Mesothelial cell of epicardium (in vitro differentiated cells): ENCODE data around the gene TUBAL3. TPM values are rescaled to one million over a fixed set of nuclear protein-coding genes. Genes with fewer than 3 reads are reported as not detected.

Experiments used
- DNase-seq, 2 experiments: peaks; one replicate each; pipeline ENCODE4 v3.0.0; 2021; ENCODE audit warnings: low spot score in 2 of 2; ENCODE audit not compliant: unreplicated experiment in 2 of 2
- H3K27ac Mint-ChIP-seq: 2 replicates; pipeline ENCODE4 v1.8.0; 2021; ENCODE audit warnings: mixed read lengths
- H3K27me3 Mint-ChIP-seq: 2 replicates; pipeline ENCODE4 v1.8.0; 2021; ENCODE audit warnings: low read depth, mixed read lengths
- H3K36me3 Mint-ChIP-seq: 2 replicates; pipeline ENCODE4 v1.8.0; 2021; ENCODE audit warnings: mixed read lengths
- H3K4me1 Mint-ChIP-seq: 2 replicates; pipeline ENCODE4 v1.8.0; 2021; ENCODE audit warnings: mixed read lengths
- H3K4me3 Mint-ChIP-seq: 2 replicates; pipeline ENCODE4 v1.8.0; 2021; ENCODE audit warnings: mild to moderate bottlenecking, moderate library complexity, mixed read lengths
- H3K9me3 Mint-ChIP-seq: 2 replicates; pipeline ENCODE4 v1.8.0; 2021; ENCODE audit warnings: mixed read lengths
- total RNA-seq: library from RNA; stranded (reverse); gene quantifications from 3 replicates; pipeline ENCODE4 v1.2.1, GENCODE V29; 2021
- TF ChIP-seq, protein P1 (sequence below): fragments of 200-600 bp; sonication (generic); IDR thresholded peaks from one replicate; pipeline ENCODE4 v1.5.0; 2021; ENCODE audit warnings: antibody characterized with exemption; ENCODE audit not compliant: unreplicated experiment

TUBAL3 gene
- total RNA-seq, 1 donor from 2014 or later, result 0.11 TPM

DNA sequence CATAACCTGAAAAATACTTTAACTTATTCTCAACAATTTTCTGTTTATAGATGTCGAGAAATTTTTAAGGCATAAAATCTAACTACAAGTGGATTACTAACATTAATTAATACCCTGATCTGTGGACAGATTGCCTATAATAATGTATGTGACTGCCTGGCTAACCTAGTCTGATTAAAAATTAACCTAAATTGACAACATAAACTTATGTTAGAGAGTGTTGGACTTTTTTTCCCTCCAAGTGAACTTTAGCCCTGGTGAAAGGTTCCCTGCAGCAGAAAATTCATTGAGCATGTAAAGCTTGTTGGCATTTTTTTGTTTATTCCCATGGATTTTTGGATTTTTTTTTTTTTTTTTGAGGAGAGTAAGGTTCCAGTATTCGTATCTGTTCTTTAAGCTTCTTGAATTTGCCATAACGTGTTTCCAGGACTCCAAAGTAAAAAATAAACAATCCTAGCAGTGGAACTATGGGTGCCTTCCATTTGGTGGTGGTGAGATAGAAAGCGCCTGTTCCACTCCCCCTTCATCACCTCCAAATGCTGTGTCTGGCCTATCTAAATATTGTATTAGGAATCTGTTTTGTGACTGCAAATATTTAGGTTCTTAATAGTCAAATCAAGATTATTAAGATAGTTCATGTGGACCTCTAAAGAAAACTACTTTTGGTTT lies 43.8 kb upstream of the TUBAL3 start:
- TF ChIP-seq, protein P1, sequence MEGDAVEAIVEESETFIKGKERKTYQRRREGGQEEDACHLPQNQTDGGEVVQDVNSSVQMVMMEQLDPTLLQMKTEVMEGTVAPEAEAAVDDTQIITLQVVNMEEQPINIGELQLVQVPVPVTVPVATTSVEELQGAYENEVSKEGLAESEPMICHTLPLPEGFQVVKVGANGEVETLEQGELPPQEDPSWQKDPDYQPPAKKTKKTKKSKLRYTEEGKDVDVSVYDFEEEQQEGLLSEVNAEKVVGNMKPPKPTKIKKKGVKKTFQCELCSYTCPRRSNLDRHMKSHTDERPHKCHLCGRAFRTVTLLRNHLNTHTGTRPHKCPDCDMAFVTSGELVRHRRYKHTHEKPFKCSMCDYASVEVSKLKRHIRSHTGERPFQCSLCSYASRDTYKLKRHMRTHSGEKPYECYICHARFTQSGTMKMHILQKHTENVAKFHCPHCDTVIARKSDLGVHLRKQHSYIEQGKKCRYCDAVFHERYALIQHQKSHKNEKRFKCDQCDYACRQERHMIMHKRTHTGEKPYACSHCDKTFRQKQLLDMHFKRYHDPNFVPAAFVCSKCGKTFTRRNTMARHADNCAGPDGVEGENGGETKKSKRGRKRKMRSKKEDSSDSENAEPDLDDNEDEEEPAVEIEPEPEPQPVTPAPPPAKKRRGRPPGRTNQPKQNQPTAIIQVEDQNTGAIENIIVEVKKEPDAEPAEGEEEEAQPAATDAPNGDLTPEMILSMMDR, result no peak
- Mint-ChIP-seq H3K4me1 (peaks cover 56% of the 10 kb centered on the region), H3K27ac (peak overlapping the region; percentile 86), H3K36me3 (peaks cover 16% of the 10 kb centered on the region), H3K4me3 (peak overlapping the region; percentile 89), H3K27me3 (no peaks in the 10 kb centered on the region), H3K9me3 (no peaks in the 10 kb centered on the region)
- DNase-seq, result no peak

DNA sequence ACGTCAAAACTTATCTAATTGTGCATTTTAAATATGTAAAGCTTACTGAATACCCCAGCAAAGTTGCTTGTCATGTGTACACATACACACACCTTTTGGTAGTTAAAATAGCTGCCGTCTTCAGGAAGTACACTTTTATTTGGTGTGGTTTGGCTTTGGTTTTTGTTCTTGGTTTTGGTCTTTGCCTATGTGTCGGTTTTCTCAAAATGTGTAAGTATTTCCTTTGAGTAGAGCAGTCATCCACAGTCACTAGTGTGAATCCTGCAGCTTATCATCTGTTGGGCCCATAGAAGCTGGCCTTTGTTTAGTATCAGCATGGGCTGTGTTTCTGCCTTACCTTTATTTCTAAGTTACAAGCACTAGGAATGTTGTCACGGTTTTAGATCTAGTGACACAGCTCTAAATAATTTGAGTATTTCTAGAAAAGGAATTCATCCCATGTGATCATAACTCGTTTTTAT lies 43.0 kb upstream of the TUBAL3 start:
- Mint-ChIP-seq H3K4me1 (peaks cover 59% of the 10 kb centered on the region), H3K27ac (peak overlapping the region; percentile 95), H3K36me3 (peaks cover 9% of the 10 kb centered on the region), H3K9me3 (no peaks in the 10 kb centered on the region), H3K27me3 (no peaks in the 10 kb centered on the region), H3K4me3 (peak overlapping the region; percentile 89)
- TF ChIP-seq, protein P1, result no peak
- no peak for DNase-seq

DNA sequence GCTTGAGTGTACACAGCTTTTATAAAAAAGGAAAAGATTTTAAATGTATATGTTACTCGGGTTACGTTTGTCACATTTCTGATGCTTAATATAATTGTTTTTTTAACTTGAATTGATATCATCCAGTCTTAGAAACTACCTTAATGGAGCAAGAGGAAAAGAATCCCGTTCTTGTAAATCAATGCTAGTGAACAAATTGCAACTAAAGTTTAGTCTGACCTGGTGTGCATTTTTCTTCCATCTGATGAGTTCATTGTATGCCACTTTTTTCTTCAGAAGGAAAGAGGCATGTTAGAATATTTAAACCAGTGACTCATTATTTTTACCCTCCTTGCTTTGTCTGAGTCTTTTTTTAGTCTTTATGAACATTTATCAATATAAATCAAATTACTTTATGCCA lies 42.4 kb upstream of the TUBAL3 start:
- peak overlapping the region; percentile 89 for H3K4me3 Mint-ChIP-seq
- peaks cover 3% of the 10 kb centered on the region for H3K36me3 Mint-ChIP-seq
- H3K9me3 Mint-ChIP-seq, result no peaks in the 10 kb centered on the region
- peak overlapping the region; percentile 95 for H3K27ac Mint-ChIP-seq
- H3K4me1 Mint-ChIP-seq, result peaks cover 60% of the 10 kb centered on the region
- TF ChIP-seq, protein P1, result no peak
- no peaks in the 10 kb centered on the region for H3K27me3 Mint-ChIP-seq
- DNase-seq, result no peak

DNA sequence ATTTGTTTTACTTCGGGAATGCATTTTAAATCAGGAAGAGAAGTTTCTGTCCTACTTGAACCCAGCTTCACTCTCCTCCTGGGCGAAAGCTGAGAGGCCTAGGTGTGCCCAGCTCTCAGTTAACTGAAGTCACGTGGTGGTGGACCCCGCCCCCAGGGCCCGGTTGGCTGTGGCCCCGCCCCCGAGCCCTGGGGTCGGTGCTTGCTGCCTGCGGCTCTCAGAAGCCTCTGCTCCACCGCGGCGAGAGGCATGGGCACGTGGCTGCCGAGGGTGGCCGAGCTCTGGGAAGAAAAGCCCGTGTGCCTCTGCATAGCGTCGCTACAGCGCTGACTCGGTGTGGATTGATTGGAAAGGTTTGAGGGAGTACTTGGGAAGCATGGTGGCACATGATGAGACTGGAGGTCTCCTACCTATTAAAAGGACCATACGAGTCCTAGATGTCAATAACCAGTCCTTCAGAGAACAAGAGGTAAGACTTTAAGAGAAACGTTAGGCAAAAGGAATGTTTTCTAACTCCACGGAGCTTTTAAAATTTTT lies 41.8 kb upstream of the TUBAL3 start:
- peak overlapping the region; percentile 95 for H3K27ac Mint-ChIP-seq
- H3K4me3 Mint-ChIP-seq, result peak overlapping the region; percentile 89
- peaks cover 57% of the 10 kb centered on the region for H3K4me1 Mint-ChIP-seq

DNA sequence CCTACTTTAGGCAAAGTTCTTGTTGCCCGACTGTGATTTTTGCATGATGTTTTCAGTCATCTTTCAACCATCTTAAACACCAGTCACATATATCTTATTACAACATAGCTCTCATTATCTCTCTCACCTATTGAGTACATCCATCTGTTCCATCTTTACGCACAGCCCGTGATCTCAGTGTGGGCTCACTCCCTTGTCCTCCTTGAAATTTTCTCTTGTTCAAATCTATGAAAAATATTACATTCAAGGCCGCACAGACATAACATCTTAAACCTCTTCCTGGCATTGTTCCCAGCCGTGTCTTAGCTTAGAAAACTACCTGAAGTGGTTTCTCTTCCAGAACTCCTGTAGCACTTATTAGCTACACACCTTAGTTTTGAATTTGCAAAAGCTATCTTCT lies 40.4 kb upstream of the TUBAL3 start:
- Mint-ChIP-seq H3K27ac (peak overlapping the region; percentile 82), H3K4me3 (no peak overlapping the region), H3K36me3 (no peaks in the 10 kb centered on the region), H3K9me3 (no peaks in the 10 kb centered on the region), H3K27me3 (no peaks in the 10 kb centered on the region), H3K4me1 (peaks cover 47% of the 10 kb centered on the region)
- DNase-seq, result no peak
- TF ChIP-seq, protein P1, result no peak

More for the DNA sequence above, 41.8 kb upstream of the TUBAL3 start:
- Mint-ChIP-seq H3K9me3 (no peaks in the 10 kb centered on the region), H3K27me3 (no peaks in the 10 kb centered on the region), H3K36me3 (peaks cover under 1% of the 10 kb centered on the region)
- peak; percentile 87 to 93 for DNase-seq
- TF ChIP-seq, protein P1, result no peak
